Thyroid gland (tissue), 4 donors: ENCODE data around the gene ADM2.

ENCODE experiments used
- CTCF ChIP-seq, 6 experiments: fragments of 200-600 bp in 3 of 6; fragments of 450-650 bp in 3 of 6; sonication (generic) in 3 of 6; IDR thresholded peaks; one replicate each; pipeline ENCODE4 v1.5.1; 2016 to 2019; ENCODE audit warnings: antibody characterized with exemption in 6 of 6, mild to moderate bottlenecking in 2 of 6, inconsistent platforms in 1 of 6, moderate library complexity in 1 of 6
- POLR2A ChIP-seq, 2 donors: fragments of 450-650 bp; IDR thresholded peaks; one replicate each; pipeline ENCODE4 v1.6.1; 2017; ENCODE audit warnings: antibody characterized with exemption in 2 of 2, mild to moderate bottlenecking in 2 of 2, moderate library complexity in 1 of 2

GRCh38 chr22:50473088-50473487 is 8.3 kb upstream of the ADM2 start:
- TF ChIP-seq POLR2A (IDR thresholded peaks at IDR 0.05): no peak
- TF ChIP-seq CTCF (IDR thresholded peaks at IDR 0.05): peak in 4 of 6 experiments; percentile 7 to 17 (median 11)
